Measurements from ENCODE around the gene MEAK7. TPM values are rescaled to one million over a fixed set of nuclear protein-coding genes. Genes with fewer than 3 reads are reported as not detected.
"Not testable (repeated sequence)": the region's sequence is repeated elsewhere in the genome, so short reads cannot be mapped to it uniquely, and the experiment has no call there.

MEAK7 gene
- total and polyA plus RNA-seq, 2 donors, result 11.2 to 18.0 TPM

GRCh38 chr16:84527532-84528269 is 23.2 kb upstream of the MEAK7 start:
- H3K4me1 ChIP-seq (ENCODE audit: insufficient read depth), result no peaks in the 10 kb centered on the region
- no peak overlapping the region for H3K27ac ChIP-seq (ENCODE audit: low read depth)
- DNase-seq (ENCODE audit: extremely low spot score), result no peak
- no peak overlapping the region for H3K4me3 ChIP-seq (ENCODE audit: low read depth, low read length)
- 50% methylated on average over 11 of the region's 11 CpGs for WGBS
- H3K36me3 ChIP-seq (ENCODE audit: insufficient read depth), result no peaks in the 10 kb centered on the region

- no peaks in the 10 kb centered on the region for H3K36me3 ChIP-seq (ENCODE audit: insufficient read depth)
- H3K4me3 ChIP-seq (ENCODE audit: low read depth, low read length), result no peak overlapping the region
- DNase-seq (ENCODE audit: extremely low spot score), result no peak
- no peaks in the 10 kb centered on the region for H3K4me1 ChIP-seq (ENCODE audit: insufficient read depth)
- no peak overlapping the region for H3K27ac ChIP-seq (ENCODE audit: low read depth)
- WGBS, result 12% methylated on average over 29 of the region's 29 CpGs
Observed at GRCh38 chr16:84526794-84527531, 22.5 kb upstream of the MEAK7 start.

- H3K36me3 ChIP-seq (ENCODE audit: insufficient read depth); H3K4me3 ChIP-seq (ENCODE audit: low read depth, low read length); DNase-seq (ENCODE audit: extremely low spot score); H3K4me1 ChIP-seq (ENCODE audit: insufficient read depth); H3K27ac ChIP-seq (ENCODE audit: low read depth): not testable (repeated sequence)
- 80% methylated on average over 19 of the region's 21 CpGs for WGBS
Observed at GRCh38 chr16:84524941-84525581, 20.6 kb upstream of the MEAK7 start.

GRCh38 chr16:84524346-84524920 is 20.0 kb upstream of the MEAK7 start:
- Histone ChIP-seq H3K4me1 (ENCODE audit: insufficient read depth) (no peaks in the 10 kb centered on the region), H3K4me3 (ENCODE audit: low read depth, low read length) (no peak overlapping the region), H3K27ac (ENCODE audit: low read depth) (no peak overlapping the region), H3K36me3 (ENCODE audit: insufficient read depth) (no peaks in the 10 kb centered on the region)
- DNase-seq (ENCODE audit: extremely low spot score), result no peak
- WGBS, result 80% methylated on average over 14 of the region's 14 CpGs

GRCh38 chr16:84521497-84521770 is 17.0 kb upstream of the MEAK7 start:
- no peak overlapping the region for H3K27ac ChIP-seq (ENCODE audit: low read depth)
- no peaks in the 10 kb centered on the region for H3K4me1 ChIP-seq (ENCODE audit: insufficient read depth)
- no peak for DNase-seq (ENCODE audit: extremely low spot score)
- no peaks in the 10 kb centered on the region for H3K36me3 ChIP-seq (ENCODE audit: insufficient read depth)
- H3K4me3 ChIP-seq (ENCODE audit: low read depth, low read length), result no peak overlapping the region
- WGBS, result 72% methylated on average over 4 of the region's 4 CpGs

- Histone ChIP-seq H3K4me1 (ENCODE audit: insufficient read depth) (no peaks in the 10 kb centered on the region), H3K27ac (ENCODE audit: low read depth) (no peak overlapping the region), H3K36me3 (ENCODE audit: insufficient read depth) (no peaks in the 10 kb centered on the region), H3K4me3 (ENCODE audit: low read depth, low read length) (no peak overlapping the region)
- WGBS, result 67% methylated on average over 17 of the region's 17 CpGs
- DNase-seq (ENCODE audit: extremely low spot score), result no peak
Observed at GRCh38 chr16:84520725-84521496, 16.5 kb upstream of the MEAK7 start.

GRCh38 chr16:84519855-84520254 is 15.4 kb upstream of the MEAK7 start:
- Histone ChIP-seq H3K27ac (ENCODE audit: low read depth) (no peak overlapping the region), H3K36me3 (ENCODE audit: insufficient read depth) (no peaks in the 10 kb centered on the region), H3K4me3 (ENCODE audit: low read depth, low read length) (no peak overlapping the region), H3K4me1 (ENCODE audit: insufficient read depth) (no peaks in the 10 kb centered on the region)
- DNase-seq (ENCODE audit: extremely low spot score), result no peak
- 88% methylated on average over 11 of the region's 11 CpGs for WGBS

GRCh38 chr16:84518804-84519341 is 14.4 kb upstream of the MEAK7 start:
- Histone ChIP-seq H3K27ac (ENCODE audit: low read depth) (no peak overlapping the region), H3K4me3 (ENCODE audit: low read depth, low read length) (no peak overlapping the region), H3K36me3 (ENCODE audit: insufficient read depth) (no peaks in the 10 kb centered on the region), H3K4me1 (ENCODE audit: insufficient read depth) (no peaks in the 10 kb centered on the region)
- WGBS, result 88% methylated on average over 17 of the region's 17 CpGs
- DNase-seq (ENCODE audit: extremely low spot score), result no peak

GRCh38 chr16:84518220-84518619 is 13.8 kb upstream of the MEAK7 start:
- not testable (repeated sequence) for H3K4me1 ChIP-seq (ENCODE audit: insufficient read depth); DNase-seq (ENCODE audit: extremely low spot score); H3K36me3 ChIP-seq (ENCODE audit: insufficient read depth); H3K27ac ChIP-seq (ENCODE audit: low read depth); H3K4me3 ChIP-seq (ENCODE audit: low read depth, low read length)
- 93% methylated on average over 3 of the region's 3 CpGs for WGBS

GRCh38 chr16:84517366-84517765 is 12.9 kb upstream of the MEAK7 start:
- DNase-seq (ENCODE audit: extremely low spot score), result no peak
- Histone ChIP-seq H3K27ac (ENCODE audit: low read depth) (no peak overlapping the region), H3K4me1 (ENCODE audit: insufficient read depth) (no peaks in the 10 kb centered on the region), H3K36me3 (ENCODE audit: insufficient read depth) (no peaks in the 10 kb centered on the region), H3K4me3 (ENCODE audit: low read depth, low read length) (no peak overlapping the region)
- 76% methylated on average over 12 of the region's 12 CpGs for whole genome bisulfite sequencing

- Histone ChIP-seq H3K27ac (ENCODE audit: low read depth) (no peak overlapping the region), H3K4me1 (ENCODE audit: insufficient read depth) (no peaks in the 10 kb centered on the region), H3K36me3 (ENCODE audit: insufficient read depth) (no peaks in the 10 kb centered on the region), H3K4me3 (ENCODE audit: low read depth, low read length) (no peak overlapping the region)
- WGBS, result 71% methylated on average over 26 of the region's 26 CpGs
- DNase-seq (ENCODE audit: extremely low spot score), result no peak
Observed at GRCh38 chr16:84514874-84515835, 10.7 kb upstream of the MEAK7 start.

GRCh38 chr16:84514295-84514873 is 9.9 kb upstream of the MEAK7 start:
- no peak for DNase-seq (ENCODE audit: extremely low spot score)
- Histone ChIP-seq H3K27ac (ENCODE audit: low read depth) (no peak overlapping the region), H3K4me3 (ENCODE audit: low read depth, low read length) (no peak overlapping the region), H3K4me1 (ENCODE audit: insufficient read depth) (no peaks in the 10 kb centered on the region), H3K36me3 (ENCODE audit: insufficient read depth) (no peaks in the 10 kb centered on the region)
- 80% methylated on average over 14 of the region's 14 CpGs for WGBS
